A673 (cell line): Measurements from ENCODE around the gene IGF2R. TPM values are rescaled to one million over a fixed set of nuclear protein-coding genes. Genes with fewer than 3 reads are reported as not detected.

Experiments used
- BruUV-seq: library from RNA; stranded (reverse); fragments of 400-500 nt; replicated peaks from 2 replicates; lab custom pipeline; 2021; lab: Mats Ljungman, UMichigan
- CTCF ChIA-PET: fragments of 300-600 bp; sonication (Branson Sonifier 250); formaldehyde crosslinking; loops from one replicate; lab custom pipeline; 2022; ENCODE audit warnings: antibody characterized with exemption; lab: Charles Lee
- POLR2A ChIA-PET: fragments of 300-600 bp; sonication (Branson Sonifier 250); formaldehyde crosslinking; loops from one replicate; lab custom pipeline; 2022; ENCODE audit warnings: antibody characterized with exemption; ENCODE audit not compliant: low non-redundant PET; lab: Charles Lee
- DNase-seq: peaks from one replicate; pipeline ENCODE4 v3.0.0-alpha.2; 2015; ENCODE audit warnings: low spot score
- H3K27ac ChIP-seq: fragments of 200-600 bp; sonication (generic); 2 replicates; pipeline ENCODE4 v1.5.1; 2016; ENCODE audit warnings: mixed run types, low read depth, mild to moderate bottlenecking, mixed read lengths, antibody characterized with exemption, low read length; ENCODE audit not compliant: poor library complexity, severe bottlenecking
- H3K27me3 ChIP-seq: fragments of 200-600 bp; sonication (generic); replicated peaks from 2 replicates; pipeline ENCODE4 v1.6.1; 2017; ENCODE audit warnings: mixed run types, low read depth, mild to moderate bottlenecking, mixed read lengths, antibody characterized with exemption, low read length; ENCODE audit not compliant: insufficient read depth, poor library complexity
- H3K36me3 ChIP-seq: fragments of 200-600 bp; sonication (generic); 2 replicates; pipeline ENCODE4 v1.6.1; 2016; ENCODE audit warnings: mixed run types, mild to moderate bottlenecking, mixed read lengths, antibody characterized with exemption, low read length; ENCODE audit not compliant: insufficient read depth, poor library complexity, severe bottlenecking
- H3K4me1 ChIP-seq: fragments of 200-600 bp; sonication (generic); 2 replicates; pipeline ENCODE4 v1.6.1; 2017; ENCODE audit warnings: mixed run types, mild to moderate bottlenecking, mixed read lengths, antibody characterized with exemption, low read length; ENCODE audit not compliant: insufficient read depth, poor library complexity, severe bottlenecking
- H3K4me3 ChIP-seq: fragments of 200-600 bp; sonication (generic); 2 replicates; pipeline ENCODE4 v1.5.1; 2016; ENCODE audit warnings: low read depth, mixed run types, mild to moderate bottlenecking, mixed read lengths, low read length; ENCODE audit not compliant: poor library complexity, severe bottlenecking
- H3K9me3 ChIP-seq: fragments of 200-600 bp; sonication (generic); 2 replicates; pipeline ENCODE4 v1.6.1; 2016; ENCODE audit warnings: mixed run types, low read depth, mild to moderate bottlenecking, mixed read lengths, antibody characterized with exemption, low read length; ENCODE audit not compliant: poor library complexity, severe bottlenecking
- EZH2 ChIP-seq: fragments of 200-600 bp; sonication (generic); IDR thresholded peaks from 2 replicates; pipeline ENCODE4 v1.6.1; 2017; ENCODE audit warnings: borderline replicate concordance, low read depth, mild to moderate bottlenecking, mixed read lengths, antibody characterized with exemption, low read length; ENCODE audit not compliant: poor library complexity, severe bottlenecking
- intact Hi-C: fragments of 100-400 bp; cut with micrococcal nuclease; formaldehyde crosslinking; loops from one replicate; pipeline ENCODE4 v1.10.0; 2022; ENCODE audit not compliant: unreplicated experiment
- total RNA-seq: library from RNA; stranded (reverse); gene quantifications from 2 replicates; pipeline ENCODE4 v1.2.3, GENCODE V29; 2021
- TF ChIP-seq, protein P1 (sequence below): fragments of 300-800, 200-600 bp; sonication (generic); conservative IDR thresholded peaks from 2 replicates; pipeline ENCODE4 v1.5.1; 2017; ENCODE audit warnings: low read depth, mild to moderate bottlenecking, antibody characterized with exemption, low read length, moderate library complexity, mixed read lengths

The IGF2R gene
- total RNA-seq, 1 experiment from 2014 or later: 67.4 TPM

DNA sequence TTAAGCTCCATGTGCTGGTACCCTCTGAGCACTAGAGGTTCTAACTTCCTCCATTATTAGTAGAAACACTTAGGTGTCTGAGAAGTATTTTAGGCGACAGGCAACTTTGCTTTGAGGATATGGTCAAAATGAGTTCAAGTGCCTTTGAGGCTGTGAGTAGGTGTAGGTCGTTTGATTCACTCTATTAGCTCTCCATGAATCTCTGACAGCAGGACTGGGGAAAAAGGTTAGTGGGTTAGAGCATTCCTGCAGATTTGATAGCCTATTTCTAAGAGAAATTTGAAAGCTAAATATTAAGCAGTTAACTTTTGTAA, 45.9 kb downstream of the IGF2R start:
- Histone ChIP-seq H3K36me3 (peaks cover 18% of the 10 kb centered on the region), H3K9me3 (no peaks in the 10 kb centered on the region), H3K4me1 (no peaks in the 10 kb centered on the region), H3K27ac (no peak overlapping the region), H3K4me3 (no peak overlapping the region), H3K27me3 (no peaks in the 10 kb centered on the region)
- intact Hi-C loops: no loop called here
- ChIA-PET CTCF (no interaction called here), POLR2A (no interaction called here)
- no peak for DNase-seq
- BruUV-seq: no TSS peak
- TF ChIP-seq EZH2: no peak
- TF ChIP-seq, protein P1, sequence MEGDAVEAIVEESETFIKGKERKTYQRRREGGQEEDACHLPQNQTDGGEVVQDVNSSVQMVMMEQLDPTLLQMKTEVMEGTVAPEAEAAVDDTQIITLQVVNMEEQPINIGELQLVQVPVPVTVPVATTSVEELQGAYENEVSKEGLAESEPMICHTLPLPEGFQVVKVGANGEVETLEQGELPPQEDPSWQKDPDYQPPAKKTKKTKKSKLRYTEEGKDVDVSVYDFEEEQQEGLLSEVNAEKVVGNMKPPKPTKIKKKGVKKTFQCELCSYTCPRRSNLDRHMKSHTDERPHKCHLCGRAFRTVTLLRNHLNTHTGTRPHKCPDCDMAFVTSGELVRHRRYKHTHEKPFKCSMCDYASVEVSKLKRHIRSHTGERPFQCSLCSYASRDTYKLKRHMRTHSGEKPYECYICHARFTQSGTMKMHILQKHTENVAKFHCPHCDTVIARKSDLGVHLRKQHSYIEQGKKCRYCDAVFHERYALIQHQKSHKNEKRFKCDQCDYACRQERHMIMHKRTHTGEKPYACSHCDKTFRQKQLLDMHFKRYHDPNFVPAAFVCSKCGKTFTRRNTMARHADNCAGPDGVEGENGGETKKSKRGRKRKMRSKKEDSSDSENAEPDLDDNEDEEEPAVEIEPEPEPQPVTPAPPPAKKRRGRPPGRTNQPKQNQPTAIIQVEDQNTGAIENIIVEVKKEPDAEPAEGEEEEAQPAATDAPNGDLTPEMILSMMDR: no peak

DNA sequence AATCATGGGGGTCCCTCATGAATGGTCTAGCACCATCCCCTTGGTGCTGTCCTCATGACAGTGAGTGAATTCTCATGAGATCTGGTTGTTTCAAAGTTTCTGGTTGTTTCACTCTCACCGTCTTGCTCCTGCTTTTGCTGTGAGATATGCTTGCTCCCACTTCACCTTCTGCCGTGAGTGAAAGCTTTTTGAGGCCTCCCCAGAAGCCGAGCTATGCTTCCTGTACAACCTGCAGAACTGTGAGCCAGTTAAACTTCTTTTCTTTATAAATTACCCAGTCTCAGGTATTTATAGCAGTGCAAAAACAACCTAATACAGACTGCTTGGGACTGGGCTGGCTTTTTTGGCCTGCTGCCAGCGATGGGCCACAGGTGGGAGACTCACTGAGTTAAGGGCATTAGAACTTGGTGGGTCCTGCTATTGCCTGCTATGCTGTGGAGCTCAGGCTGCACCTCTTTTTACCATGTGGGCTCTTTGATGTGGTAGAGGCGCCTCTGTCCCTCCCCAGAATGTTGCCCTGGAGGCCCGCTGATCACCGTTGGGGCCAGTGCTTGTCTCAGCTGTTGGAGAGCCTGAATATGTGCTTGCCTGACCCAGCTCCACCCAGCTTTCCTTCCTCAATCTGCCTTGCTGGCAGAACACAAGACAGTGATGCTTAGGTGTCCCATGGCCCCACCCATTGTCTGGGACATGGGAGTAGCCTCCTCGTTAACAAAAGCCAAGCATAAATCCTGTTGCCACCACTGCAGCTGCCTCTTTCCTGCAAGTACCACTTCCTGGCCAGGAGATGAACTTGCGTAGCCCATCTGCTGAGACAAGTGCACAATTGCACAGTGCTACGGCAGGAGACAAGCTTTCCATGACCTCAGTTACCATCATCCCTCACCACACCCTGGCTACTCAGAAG, 47.1 kb downstream of the IGF2R start:
- no peak overlapping the region for H3K27ac ChIP-seq
- no peaks in the 10 kb centered on the region for H3K4me1 ChIP-seq
- TF ChIP-seq, protein P1: no peak
- no peak for TF ChIP-seq EZH2
- POLR2A ChIA-PET: no interaction called here
- H3K4me3 ChIP-seq: no peak overlapping the region
- intact Hi-C loops: no loop called here
- no peak for DNase-seq
- peaks cover 12% of the 10 kb centered on the region for H3K36me3 ChIP-seq
- CTCF ChIA-PET: no interaction called here
- no peaks in the 10 kb centered on the region for H3K9me3 ChIP-seq
- no peaks in the 10 kb centered on the region for H3K27me3 ChIP-seq
- no TSS peak for BruUV-seq

DNA sequence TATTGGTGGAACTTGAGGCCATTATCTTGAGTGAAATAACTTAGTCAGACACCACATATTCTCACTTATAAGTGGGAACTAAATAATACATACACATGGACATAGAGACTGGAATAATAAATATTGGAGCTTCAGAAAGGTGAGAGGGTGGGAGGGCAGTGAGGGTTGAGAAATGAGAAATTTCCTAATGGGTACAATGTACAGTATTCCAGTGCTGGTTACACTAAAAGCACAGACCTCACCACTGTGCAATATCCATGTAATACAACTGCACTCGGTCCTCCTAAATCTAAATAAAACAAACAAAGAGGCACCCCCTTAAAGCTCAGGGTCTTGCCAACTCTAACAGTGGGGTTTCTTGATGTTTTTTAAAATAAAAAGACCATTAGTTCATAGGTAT, 53.2 kb downstream of the IGF2R start:
- CTCF ChIA-PET: no interaction called here
- POLR2A ChIA-PET: no interaction called here
- Histone ChIP-seq H3K4me1 (no peaks in the 10 kb centered on the region), H3K9me3 (no peaks in the 10 kb centered on the region), H3K27me3 (no peaks in the 10 kb centered on the region), H3K27ac (no peak overlapping the region), H3K4me3 (no peak overlapping the region), H3K36me3 (peaks cover 9% of the 10 kb centered on the region)
- intact Hi-C loops: no loop called here
- TF ChIP-seq, protein P1: no peak
- TF ChIP-seq EZH2: no peak
- no TSS peak for BruUV-seq
- DNase-seq: no peak
